ENCODE measurements around the gene RND1. TPM values are rescaled to one million over a fixed set of nuclear protein-coding genes. Genes with fewer than 3 reads are reported as not detected.
"Not testable (repeated sequence)": the region's sequence is repeated elsewhere in the genome, so short reads cannot be mapped to it uniquely, and the experiment has no call there.

The RND1 gene
- total RNA-seq, 1 donor from 2014 or later, result 9.3 TPM

- Mint-ChIP-seq H3K9me3 (no peaks in the 10 kb centered on the region), H3K36me3 (ENCODE audit: low read depth) (no peaks in the 10 kb centered on the region), H3K27me3 (ENCODE audit: insufficient read depth) (peaks cover 45% of the 10 kb centered on the region), H3K27ac (no peak overlapping the region), H3K4me1 (ENCODE audit: low read depth) (peaks cover 10% of the 10 kb centered on the region), H3K4me3 (no peak overlapping the region)
- intact Hi-C loops (cut with micrococcal nuclease), result no loop called here
- DNase-seq (ENCODE audit: low spot score), result no peak
These were observed 17.3 kb upstream of the RND1 start for GRCh38 chr12:48882972-48883304.

GRCh38 chr12:48882315-48882687 is 16.6 kb upstream of the RND1 start:
- no peak overlapping the region for H3K27ac Mint-ChIP-seq
- no peaks in the 10 kb centered on the region for H3K9me3 Mint-ChIP-seq
- H3K4me1 Mint-ChIP-seq (ENCODE audit: low read depth), result peaks cover 10% of the 10 kb centered on the region
- H3K27me3 Mint-ChIP-seq (ENCODE audit: insufficient read depth), result peaks cover 45% of the 10 kb centered on the region
- no peaks in the 10 kb centered on the region for H3K36me3 Mint-ChIP-seq (ENCODE audit: low read depth)
- no peak overlapping the region for H3K4me3 Mint-ChIP-seq
- DNase-seq (ENCODE audit: low spot score), result no peak
- intact Hi-C loops (cut with micrococcal nuclease), result no loop called here

- no peak for DNase-seq (ENCODE audit: low spot score)
- Mint-ChIP-seq H3K4me3 (no peak overlapping the region), H3K27me3 (ENCODE audit: insufficient read depth) (peaks cover 45% of the 10 kb centered on the region), H3K27ac (no peak overlapping the region), H3K36me3 (ENCODE audit: low read depth) (no peaks in the 10 kb centered on the region), H3K4me1 (ENCODE audit: low read depth) (peaks cover 10% of the 10 kb centered on the region), H3K9me3 (no peaks in the 10 kb centered on the region)
- intact Hi-C loops (cut with micrococcal nuclease), result no loop called here
These were observed 16.1 kb upstream of the RND1 start for GRCh38 chr12:48881686-48882314.

GRCh38 chr12:48880647-48881046 is 15.0 kb upstream of the RND1 start:
- no peak for DNase-seq (ENCODE audit: low spot score)
- H3K4me1 Mint-ChIP-seq (ENCODE audit: low read depth), result peaks cover 10% of the 10 kb centered on the region
- H3K27me3 Mint-ChIP-seq (ENCODE audit: insufficient read depth), result peaks cover 45% of the 10 kb centered on the region
- H3K36me3 Mint-ChIP-seq (ENCODE audit: low read depth), result no peaks in the 10 kb centered on the region
- no peaks in the 10 kb centered on the region for H3K9me3 Mint-ChIP-seq
- no peak overlapping the region for H3K27ac Mint-ChIP-seq
- H3K4me3 Mint-ChIP-seq, result no peak overlapping the region
- intact Hi-C loops (cut with micrococcal nuclease), result no loop called here

- no peaks in the 10 kb centered on the region for H3K36me3 Mint-ChIP-seq (ENCODE audit: low read depth)
- DNase-seq (ENCODE audit: low spot score), result no peak
- peaks cover 10% of the 10 kb centered on the region for H3K4me1 Mint-ChIP-seq (ENCODE audit: low read depth)
- H3K27ac Mint-ChIP-seq, result no peak overlapping the region
- intact Hi-C loops (cut with micrococcal nuclease), result no loop called here
- peaks cover 41% of the 10 kb centered on the region for H3K27me3 Mint-ChIP-seq (ENCODE audit: insufficient read depth)
- no peaks in the 10 kb centered on the region for H3K9me3 Mint-ChIP-seq
- H3K4me3 Mint-ChIP-seq, result no peak overlapping the region
These were observed 12.9 kb upstream of the RND1 start for GRCh38 chr12:48878548-48878947.

- Mint-ChIP-seq H3K27me3 (ENCODE audit: insufficient read depth) (peaks cover 27% of the 10 kb centered on the region), H3K27ac (no peak overlapping the region), H3K4me1 (ENCODE audit: low read depth) (no peaks in the 10 kb centered on the region), H3K36me3 (ENCODE audit: low read depth) (no peaks in the 10 kb centered on the region), H3K9me3 (no peaks in the 10 kb centered on the region), H3K4me3 (no peak overlapping the region)
- DNase-seq (ENCODE audit: low spot score), result no peak
- intact Hi-C loops (cut with micrococcal nuclease), result no loop called here
These were observed 10.4 kb upstream of the RND1 start for GRCh38 chr12:48875944-48876515.

GRCh38 chr12:48873534-48873933 is 7.9 kb upstream of the RND1 start:
- H3K4me3 Mint-ChIP-seq; DNase-seq (ENCODE audit: low spot score); intact Hi-C loops (cut with micrococcal nuclease); H3K36me3 Mint-ChIP-seq (ENCODE audit: low read depth); H3K27ac Mint-ChIP-seq; H3K9me3 Mint-ChIP-seq; H3K4me1 Mint-ChIP-seq (ENCODE audit: low read depth): not testable (repeated sequence)
- peaks cover 15% of the 10 kb centered on the region for H3K27me3 Mint-ChIP-seq (ENCODE audit: insufficient read depth)

GRCh38 chr12:48873096-48873495 is 7.4 kb upstream of the RND1 start:
- intact Hi-C loops (cut with micrococcal nuclease), result no loop called here
- Mint-ChIP-seq H3K27ac (no peak overlapping the region), H3K36me3 (ENCODE audit: low read depth) (no peaks in the 10 kb centered on the region), H3K4me1 (ENCODE audit: low read depth) (no peaks in the 10 kb centered on the region), H3K27me3 (ENCODE audit: insufficient read depth) (peaks cover 11% of the 10 kb centered on the region), H3K4me3 (no peak overlapping the region), H3K9me3 (no peaks in the 10 kb centered on the region)
- DNase-seq (ENCODE audit: low spot score), result no peak

- Mint-ChIP-seq H3K36me3 (ENCODE audit: low read depth) (no peaks in the 10 kb centered on the region), H3K4me3 (no peak overlapping the region), H3K27ac (no peak overlapping the region), H3K4me1 (ENCODE audit: low read depth) (peaks cover 19% of the 10 kb centered on the region), H3K27me3 (ENCODE audit: insufficient read depth) (peaks cover 18% of the 10 kb centered on the region), H3K9me3 (no peaks in the 10 kb centered on the region)
- intact Hi-C loops (cut with micrococcal nuclease), result no loop called here
- no peak for DNase-seq (ENCODE audit: low spot score)
These were observed 3.5 kb upstream of the RND1 start for GRCh38 chr12:48869191-48869590.

- Mint-ChIP-seq H3K4me1 (ENCODE audit: low read depth) (peaks cover 23% of the 10 kb centered on the region), H3K27ac (no peak overlapping the region)
- DNase-seq (ENCODE audit: low spot score), result no peak
These were observed 2.8 kb upstream of the RND1 start for GRCh38 chr12:48868451-48868850.

GRCh38 chr12:48866052-48866711 is 512 bp upstream of the RND1 start:
- intact Hi-C loops (cut with micrococcal nuclease), result loop anchor here (1.0 to 2.0 kb wide), 2 partner anchors 25 to 48 kb away; partner anchors contain the start of gene CACNB3
- DNase-seq (ENCODE audit: low spot score), result no peak
- H3K9me3 Mint-ChIP-seq, result no peaks in the 10 kb centered on the region
- H3K27me3 Mint-ChIP-seq (ENCODE audit: insufficient read depth), result peaks cover 19% of the 10 kb centered on the region
- H3K4me3 Mint-ChIP-seq, result peak overlapping the region; percentile 86
- H3K36me3 Mint-ChIP-seq (ENCODE audit: low read depth), result peaks cover 7% of the 10 kb centered on the region
- peak overlapping the region; percentile 83 for H3K27ac Mint-ChIP-seq
- H3K4me1 Mint-ChIP-seq (ENCODE audit: low read depth), result peaks cover 26% of the 10 kb centered on the region

More at GRCh38 chr12:48868451-48868850, 2.8 kb upstream of the RND1 start:
- H3K27me3 Mint-ChIP-seq (ENCODE audit: insufficient read depth), result peaks cover 22% of the 10 kb centered on the region
- no peak overlapping the region for H3K4me3 Mint-ChIP-seq
- intact Hi-C loops (cut with micrococcal nuclease), result no loop called here
- H3K36me3 Mint-ChIP-seq (ENCODE audit: low read depth), result no peaks in the 10 kb centered on the region
- no peaks in the 10 kb centered on the region for H3K9me3 Mint-ChIP-seq

GRCh38 chr12:48863291-48863690 is 2.4 kb downstream of the RND1 start:
- H3K36me3 Mint-ChIP-seq (ENCODE audit: low read depth), result peaks cover 9% of the 10 kb centered on the region
- H3K4me1 Mint-ChIP-seq (ENCODE audit: low read depth), result peaks cover 28% of the 10 kb centered on the region
- no peaks in the 10 kb centered on the region for H3K9me3 Mint-ChIP-seq
- intact Hi-C loops (cut with micrococcal nuclease), result no loop called here
- peaks cover 19% of the 10 kb centered on the region for H3K27me3 Mint-ChIP-seq (ENCODE audit: insufficient read depth)
- no peak for DNase-seq (ENCODE audit: low spot score)
- no peak overlapping the region for H3K27ac Mint-ChIP-seq
- H3K4me3 Mint-ChIP-seq, result peak overlapping the region; percentile 86

GRCh38 chr12:48862760-48863159 is 2.9 kb downstream of the RND1 start:
- intact Hi-C loops (cut with micrococcal nuclease), result no loop called here
- peaks cover 19% of the 10 kb centered on the region for H3K27me3 Mint-ChIP-seq (ENCODE audit: insufficient read depth)
- no peaks in the 10 kb centered on the region for H3K9me3 Mint-ChIP-seq
- no peak overlapping the region for H3K4me3 Mint-ChIP-seq
- peaks cover 9% of the 10 kb centered on the region for H3K36me3 Mint-ChIP-seq (ENCODE audit: low read depth)
- DNase-seq (ENCODE audit: low spot score), result no peak
- H3K4me1 Mint-ChIP-seq (ENCODE audit: low read depth), result peaks cover 28% of the 10 kb centered on the region
- no peak overlapping the region for H3K27ac Mint-ChIP-seq

Data from activated T-helper 1 cell treated with anti-CD3 and anti-CD28 coated beads, Interleukin-12 subunit alpha, Interleukin-12 subunit beta, Interleukin-2, Interleukin-4 antibody, amounts not matched to agents 30 ng/mL and 10 ng/mL and 1 ng/mL, durations not matched to agents 14 hours and 24 hours and 36 hours (primary cell).